ENCODE measurements around the gene HMG20A. TPM values are rescaled to one million over a fixed set of nuclear protein-coding genes. Genes with fewer than 3 reads are reported as not detected.
"Not testable (repeated sequence)": the region's sequence is repeated elsewhere in the genome, so short reads cannot be mapped to it uniquely, and the experiment has no call there.

Gene HMG20A
- total RNA-seq, 1 experiment from 2014 or later = 61.7 TPM

DNA sequence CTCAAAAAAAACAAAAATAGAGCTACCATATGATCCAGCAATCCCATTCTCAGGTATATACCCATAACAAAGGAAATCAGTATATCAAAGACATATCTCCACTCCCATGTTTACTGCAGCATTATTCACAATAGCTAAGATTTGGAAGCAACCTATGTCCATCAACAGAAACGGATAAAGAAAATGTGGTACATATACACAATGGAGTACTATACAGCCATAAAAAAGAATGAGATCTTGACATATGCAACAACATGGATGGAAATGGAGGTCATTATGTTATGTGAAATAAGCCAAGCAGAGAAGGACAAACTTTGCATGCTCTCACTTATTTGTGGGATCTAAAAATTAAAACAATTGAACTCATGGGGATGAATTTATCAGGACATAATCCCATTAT, 20.4 kb upstream of the HMG20A start:
- peaks cover 20% of the 10 kb centered on the region for H3K4me1 Mint-ChIP-seq (ENCODE audit: low read depth, unreplicated experiment)
- no TSS peak for BruUV-seq (replicated peaks)
- CTCF ChIA-PET = no interaction called here
- H3K27ac Mint-ChIP-seq (ENCODE audit: unreplicated experiment) = no peak overlapping the region
- no peak overlapping the region for H3K4me3 Mint-ChIP-seq (ENCODE audit: low read depth, unreplicated experiment)
- H3K36me3 Mint-ChIP-seq (ENCODE audit: insufficient read depth, unreplicated experiment) = no peaks in the 10 kb centered on the region
- H3K9me3 Mint-ChIP-seq (ENCODE audit: low read depth, unreplicated experiment) = peaks cover 16% of the 10 kb centered on the region
- H3K27me3 Mint-ChIP-seq (ENCODE audit: unreplicated experiment) = no peaks in the 10 kb centered on the region
- intact Hi-C loops (cut with micrococcal nuclease; ENCODE audit: unreplicated experiment) = loop anchor here (5.0 kb wide), 1 partner anchor 53 kb away; no protein-coding TSS in a partner anchor
- TF ChIP-seq, protein P1, sequence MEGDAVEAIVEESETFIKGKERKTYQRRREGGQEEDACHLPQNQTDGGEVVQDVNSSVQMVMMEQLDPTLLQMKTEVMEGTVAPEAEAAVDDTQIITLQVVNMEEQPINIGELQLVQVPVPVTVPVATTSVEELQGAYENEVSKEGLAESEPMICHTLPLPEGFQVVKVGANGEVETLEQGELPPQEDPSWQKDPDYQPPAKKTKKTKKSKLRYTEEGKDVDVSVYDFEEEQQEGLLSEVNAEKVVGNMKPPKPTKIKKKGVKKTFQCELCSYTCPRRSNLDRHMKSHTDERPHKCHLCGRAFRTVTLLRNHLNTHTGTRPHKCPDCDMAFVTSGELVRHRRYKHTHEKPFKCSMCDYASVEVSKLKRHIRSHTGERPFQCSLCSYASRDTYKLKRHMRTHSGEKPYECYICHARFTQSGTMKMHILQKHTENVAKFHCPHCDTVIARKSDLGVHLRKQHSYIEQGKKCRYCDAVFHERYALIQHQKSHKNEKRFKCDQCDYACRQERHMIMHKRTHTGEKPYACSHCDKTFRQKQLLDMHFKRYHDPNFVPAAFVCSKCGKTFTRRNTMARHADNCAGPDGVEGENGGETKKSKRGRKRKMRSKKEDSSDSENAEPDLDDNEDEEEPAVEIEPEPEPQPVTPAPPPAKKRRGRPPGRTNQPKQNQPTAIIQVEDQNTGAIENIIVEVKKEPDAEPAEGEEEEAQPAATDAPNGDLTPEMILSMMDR (IDR thresholded peaks at IDR 0.05; ENCODE audit: unreplicated experiment) = no peak
- DNase-seq = no peak

DNA sequence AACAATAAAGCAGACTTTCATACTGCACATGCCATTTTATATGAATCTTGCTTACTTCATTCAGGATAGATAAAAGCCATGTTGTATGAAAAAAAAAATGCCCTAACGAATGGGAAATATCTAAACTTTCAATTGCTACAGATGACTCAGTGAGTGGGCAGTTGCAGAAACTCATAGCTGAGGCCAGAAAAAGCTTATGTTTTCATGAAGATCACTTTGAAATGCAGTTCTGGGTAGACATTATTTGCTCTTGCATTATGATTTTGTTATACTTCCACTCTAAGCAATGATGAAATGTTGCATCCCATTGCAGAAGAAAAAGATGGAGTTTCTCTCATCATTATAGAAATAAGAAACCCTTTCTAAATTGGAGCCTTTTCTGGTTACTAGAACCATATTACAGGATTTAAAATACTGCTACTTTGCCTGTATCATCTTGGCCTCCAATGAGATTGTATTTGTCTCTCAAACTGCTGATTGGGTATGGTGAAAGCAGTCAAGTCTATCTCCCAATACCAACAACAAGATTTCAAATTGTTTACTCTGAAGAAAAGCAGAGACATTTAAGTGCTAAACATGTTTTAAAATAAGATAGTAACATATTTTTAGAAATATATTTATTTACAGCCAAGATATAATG, 17.8 kb upstream of the HMG20A start:
- no TSS peak for BruUV-seq (replicated peaks)
- CTCF ChIA-PET = no interaction called here
- peaks cover 17% of the 10 kb centered on the region for H3K4me1 Mint-ChIP-seq (ENCODE audit: low read depth, unreplicated experiment)

DNA sequence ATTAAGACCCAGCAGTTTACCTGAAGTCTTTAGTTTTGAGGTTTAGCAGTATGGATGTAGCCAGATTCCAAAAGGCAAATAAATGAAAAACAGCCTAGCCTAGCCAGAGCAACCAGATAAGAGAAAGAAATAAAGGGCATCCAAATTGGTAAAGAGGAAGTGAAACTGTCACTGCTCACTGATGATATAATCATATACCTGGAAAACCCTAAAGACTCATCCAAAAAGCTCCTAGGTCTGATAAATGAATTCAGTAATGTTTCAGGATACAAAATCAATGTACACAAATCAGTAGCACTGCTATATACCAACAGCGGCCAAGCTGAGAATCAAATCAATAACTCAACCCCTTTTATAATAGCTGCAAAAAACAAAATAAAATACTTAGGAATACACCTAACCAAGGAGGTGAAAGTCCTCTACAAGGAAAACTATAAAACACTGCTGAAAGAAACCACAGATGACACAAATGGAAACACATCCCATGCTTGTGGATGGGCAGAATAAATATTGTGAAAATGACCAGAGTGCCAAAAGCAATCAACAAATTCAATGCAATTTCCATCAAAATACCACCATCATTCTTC, 14.4 kb upstream of the HMG20A start:
- DNase-seq; intact Hi-C loops (cut with micrococcal nuclease; ENCODE audit: unreplicated experiment); H3K36me3 Mint-ChIP-seq (ENCODE audit: insufficient read depth, unreplicated experiment); BruUV-seq (replicated peaks); H3K27me3 Mint-ChIP-seq (ENCODE audit: unreplicated experiment); H3K27ac Mint-ChIP-seq (ENCODE audit: unreplicated experiment); H3K4me3 Mint-ChIP-seq (ENCODE audit: low read depth, unreplicated experiment); H3K9me3 Mint-ChIP-seq (ENCODE audit: low read depth, unreplicated experiment); CTCF ChIA-PET: not testable (repeated sequence)
- peaks cover 27% of the 10 kb centered on the region for H3K4me1 Mint-ChIP-seq (ENCODE audit: low read depth, unreplicated experiment)

More for the DNA sequence above, 17.8 kb upstream of the HMG20A start:
- Mint-ChIP-seq H3K27ac (ENCODE audit: unreplicated experiment) (no peak overlapping the region), H3K36me3 (ENCODE audit: insufficient read depth, unreplicated experiment) (no peaks in the 10 kb centered on the region), H3K4me3 (ENCODE audit: low read depth, unreplicated experiment) (no peak overlapping the region), H3K27me3 (ENCODE audit: unreplicated experiment) (no peaks in the 10 kb centered on the region), H3K9me3 (ENCODE audit: low read depth, unreplicated experiment) (peaks cover 17% of the 10 kb centered on the region)
- intact Hi-C loops (cut with micrococcal nuclease; ENCODE audit: unreplicated experiment) = loop anchor here (5.0 kb wide), 1 partner anchor 56 kb away; no protein-coding TSS in a partner anchor
- TF ChIP-seq, protein P1 (IDR thresholded peaks at IDR 0.05; ENCODE audit: unreplicated experiment) = no peak
- DNase-seq = no peak

DNA sequence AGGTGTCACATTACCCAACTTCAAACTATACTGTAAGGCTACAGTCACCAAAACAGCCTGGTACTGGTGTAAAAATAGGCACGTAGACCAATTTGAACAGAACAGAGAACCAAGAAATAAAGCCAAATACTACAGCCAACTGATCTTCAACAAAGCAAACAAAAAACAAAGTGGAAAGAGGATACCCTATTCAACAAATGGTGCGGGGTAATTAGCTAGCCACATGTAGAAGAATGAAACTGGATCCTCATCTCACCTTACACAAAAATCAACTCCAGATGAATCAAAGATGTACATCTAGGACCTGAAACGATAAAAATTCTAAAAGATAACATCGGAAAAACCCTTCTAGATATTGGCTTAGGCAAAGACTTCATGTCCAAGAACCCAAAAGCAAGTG, 13.8 kb upstream of the HMG20A start:
- Mint-ChIP-seq H3K4me3 (ENCODE audit: low read depth, unreplicated experiment) (no peak overlapping the region), H3K9me3 (ENCODE audit: low read depth, unreplicated experiment) (peaks cover 9% of the 10 kb centered on the region), H3K27me3 (ENCODE audit: unreplicated experiment) (no peaks in the 10 kb centered on the region), H3K4me1 (ENCODE audit: low read depth, unreplicated experiment) (peaks cover 27% of the 10 kb centered on the region), H3K36me3 (ENCODE audit: insufficient read depth, unreplicated experiment) (no peaks in the 10 kb centered on the region), H3K27ac (ENCODE audit: unreplicated experiment) (no peak overlapping the region)
- intact Hi-C loops (cut with micrococcal nuclease; ENCODE audit: unreplicated experiment) = no loop called here
- no peak for DNase-seq
- CTCF ChIA-PET = no interaction called here
- BruUV-seq (replicated peaks) = no TSS peak
- TF ChIP-seq, protein P1 (IDR thresholded peaks at IDR 0.05; ENCODE audit: unreplicated experiment) = no peak
